Measurements from ENCODE around the gene AURKAIP1.

DNA sequence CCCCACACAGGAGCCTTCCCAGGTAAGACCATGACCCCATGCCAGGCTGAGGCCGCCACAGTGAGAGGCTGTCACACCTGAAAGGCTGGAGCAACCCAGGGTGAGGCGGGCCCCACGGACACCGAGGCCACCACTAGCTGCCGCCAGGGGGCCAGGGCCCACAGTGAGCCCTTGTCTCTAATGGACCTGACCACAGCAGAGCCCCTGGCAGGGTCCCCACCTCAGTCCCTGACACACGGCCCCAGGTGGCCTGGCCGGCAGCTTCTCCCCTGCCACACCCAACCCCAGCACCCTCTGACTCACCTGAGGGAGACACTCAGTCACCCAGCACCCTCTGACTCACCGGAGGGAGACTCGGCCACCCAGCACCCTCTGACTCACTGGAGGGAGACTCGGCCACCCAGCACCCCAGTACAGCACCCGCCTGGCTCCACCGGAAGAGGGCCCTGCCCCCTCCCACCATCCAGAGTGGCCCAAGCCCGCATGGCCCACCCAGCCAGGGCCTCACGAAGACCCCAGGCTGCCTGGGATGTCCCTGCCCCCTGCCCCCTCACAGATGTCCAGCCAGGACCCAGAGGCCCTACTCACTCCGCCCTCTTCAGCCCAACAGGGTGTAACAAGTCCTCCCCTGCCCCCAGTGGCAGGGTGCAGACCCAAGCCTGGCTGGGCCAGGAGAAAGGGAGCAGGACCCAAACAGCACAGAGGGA lies 30.2 kb downstream of the AURKAIP1 start:
- TF ChIP-seq POLR2A (IDR thresholded peaks at IDR 0.05; ENCODE audit: low read depth, low read length) (no peak), POLR2AphosphoS5 (IDR thresholded peaks at IDR 0.05; ENCODE audit: low read depth, low read length) (no peak), TAF1 (IDR thresholded peaks at IDR 0.05; ENCODE audit: low read depth, low read length) (no peak), SPI1 (IDR thresholded peaks at IDR 0.05; ENCODE audit: low read depth, low read length) (no peak), PAX5 (IDR thresholded peaks at IDR 0.05; ENCODE audit: insufficient read depth, low read length, severe bottlenecking) (no peak), POU2F2 (IDR thresholded peaks at IDR 0.05; ENCODE audit: low read depth, low read length) (no peak)
